Liver (tissue), 9 donors: ENCODE data around the gene SLC25A34. TPM values are rescaled to one million over a fixed set of nuclear protein-coding genes. Genes with fewer than 3 reads are reported as not detected.

Experiments used
- DNase-seq: peaks from one replicate; pipeline ENCODE4 v3.0.0-alpha.2; 2017; ENCODE audit warnings: low spot score
- H3K27ac ChIP-seq, 2 donors: one replicate each; pipeline ENCODE4 v1.7.0; 2013; ENCODE audit warnings: inconsistent platforms in 2 of 2, low read length in 2 of 2, control low read depth in 1 of 2, low read depth in 1 of 2, mild to moderate bottlenecking in 1 of 2
- H3K27me3 ChIP-seq, 4 donors: one replicate each; pipeline versions ENCODE4 v1.6.1 to v1.7.0; 2013; ENCODE audit warnings: low read length in 3 of 4, inconsistent platforms in 1 of 4, mild to moderate bottlenecking in 1 of 4, moderate library complexity in 1 of 4; ENCODE audit not compliant: control insufficient read depth in 4 of 4, insufficient read depth in 4 of 4
- H3K36me3 ChIP-seq, 4 donors: one replicate each; pipeline versions ENCODE4 v1.6.1 to v1.7.0; 2013; ENCODE audit warnings: low read length in 3 of 4, mild to moderate bottlenecking in 3 of 4, low read depth in 1 of 4, moderate library complexity in 1 of 4; ENCODE audit not compliant: control insufficient read depth in 4 of 4, insufficient read depth in 3 of 4
- H3K4me1 ChIP-seq, 4 donors: one replicate each; pipeline versions ENCODE4 v1.6.1 to v1.7.0; 2013; ENCODE audit warnings: low read length in 3 of 4, mild to moderate bottlenecking in 3 of 4, moderate library complexity in 1 of 4; ENCODE audit not compliant: control insufficient read depth in 4 of 4, insufficient read depth in 4 of 4
- H3K4me3 ChIP-seq, 3 donors: one replicate each; pipeline versions ENCODE4 v1.6.1 to v1.7.0; 2013; ENCODE audit warnings: low read length in 3 of 3, control low read depth in 1 of 3, low read depth in 1 of 3, mild to moderate bottlenecking in 1 of 3
- H3K9ac ChIP-seq, 2 donors: one replicate each; pipeline ENCODE4 v1.7.0; 2013; ENCODE audit warnings: low read length in 2 of 2, mild to moderate bottlenecking in 2 of 2, moderate library complexity in 2 of 2, control low read depth in 1 of 2, low read depth in 1 of 2
- H3K9me3 ChIP-seq, 4 donors: one replicate each; pipeline versions ENCODE4 v1.6.1 to v1.7.0; 2013; ENCODE audit warnings: low read length in 3 of 4; ENCODE audit not compliant: control insufficient read depth in 4 of 4
- EGR1 ChIP-seq, 2 donors: IDR thresholded peaks; 2 replicates each; pipeline ENCODE4 v1.6.1; 2016 to 2018; ENCODE audit warnings: antibody characterized with exemption in 2 of 2, low read depth in 2 of 2
- FOXA1 ChIP-seq: IDR thresholded peaks from 2 replicates; pipeline ENCODE4 v1.6.1; 2016; ENCODE audit warnings: antibody characterized with exemption
- FOXA2 ChIP-seq: IDR thresholded peaks from 2 replicates; pipeline ENCODE4 v1.6.1; 2016; ENCODE audit warnings: antibody characterized with exemption
- GABPA ChIP-seq, 2 donors: IDR thresholded peaks in 1 of 2; conservative IDR thresholded peaks in 1 of 2; 2 replicates each; pipeline ENCODE4 v1.6.1; 2016; ENCODE audit warnings: antibody characterized with exemption in 2 of 2, mild to moderate bottlenecking in 1 of 2, moderate library complexity in 1 of 2
- HNF4A ChIP-seq, 2 donors: conservative IDR thresholded peaks; 2 replicates each; pipeline ENCODE4 v1.6.1; 2016; ENCODE audit warnings: antibody characterized with exemption in 2 of 2, mild to moderate bottlenecking in 2 of 2
- HNF4G ChIP-seq: IDR thresholded peaks from 2 replicates; pipeline ENCODE4 v1.6.1; 2016; ENCODE audit warnings: antibody characterized with exemption
- JUND ChIP-seq, 2 donors: IDR thresholded peaks; 2 replicates each; pipeline ENCODE4 v1.6.1; 2016; ENCODE audit warnings: antibody characterized with exemption in 2 of 2
- NR2F2 ChIP-seq: IDR thresholded peaks from 2 replicates; pipeline ENCODE4 v1.6.1; 2016; ENCODE audit warnings: antibody characterized with exemption
- RAD21 ChIP-seq, 2 donors: IDR thresholded peaks; 2 replicates each; pipeline ENCODE4 v1.6.1; 2016; ENCODE audit warnings: antibody characterized with exemption in 2 of 2, mild to moderate bottlenecking in 2 of 2
- RXRA ChIP-seq, 2 donors: IDR thresholded peaks; 2 replicates each; pipeline ENCODE4 v1.6.1; 2017 to 2018; ENCODE audit warnings: antibody characterized with exemption in 2 of 2, mild to moderate bottlenecking in 1 of 2
- SP1 ChIP-seq: IDR thresholded peaks from 2 replicates; pipeline ENCODE4 v1.6.1; 2018; ENCODE audit warnings: antibody characterized with exemption, mild to moderate bottlenecking
- TAF1 ChIP-seq: conservative IDR thresholded peaks from 2 replicates; pipeline ENCODE4 v1.6.1; 2016; ENCODE audit warnings: antibody characterized with exemption, mild to moderate bottlenecking
- YY1 ChIP-seq: IDR thresholded peaks from 2 replicates; pipeline ENCODE4 v1.6.1; 2016; ENCODE audit warnings: antibody characterized with exemption, mild to moderate bottlenecking
- WGBS: extraction: QIAGEN DNeasy Blood & Tissue Kit; methylation state at CpG from one replicate; pipeline ENCODE4 v1.1.7; 2013; 5-methylcytosine and 5-hydroxymethylcytosine counted together
- polyA plus RNA-seq, 2 donors: library from polyadenylated mRNA; stranded (reverse) in 1 of 2; unstranded in 1 of 2; fragments of 200-250 nt in 1 of 2; fragments of >200 nt in 1 of 2; fragmentation: Nextera tagmentation in 1 of 2; extraction: Ambion mirVana in 1 of 2; gene quantifications; one replicate each; pipeline versions ENCODE4 v1.2.1 to v1.2.3, GENCODE V29; 2013 to 2015
- total RNA-seq, 2 donors: library from RNA; depleted of rRNA; stranded (reverse); fragments of >200 nt; gene quantifications; one replicate each; pipeline ENCODE4 v1.2.3, GENCODE V29; 2014
- TF ChIP-seq, protein P1 (sequence below): fragments of 150-350 bp; IDR thresholded peaks from 2 replicates; pipeline ENCODE4 v1.5.1; 2017; ENCODE audit warnings: improper control_type of control experiment, low read depth, low read length; ENCODE audit not compliant: missing input control
- TF ChIP-seq, protein P2 (sequence below): IDR thresholded peaks from 2 replicates; pipeline ENCODE4 v1.6.1; 2016; ENCODE audit warnings: antibody characterized with exemption
- TF ChIP-seq, protein P3 (sequence below): IDR thresholded peaks from 2 replicates; pipeline ENCODE4 v1.6.1; 2016; ENCODE audit warnings: antibody characterized with exemption, mild to moderate bottlenecking
- TF ChIP-seq, protein P4 (sequence below): IDR thresholded peaks from 2 replicates; pipeline ENCODE4 v1.6.1; 2016; ENCODE audit warnings: antibody characterized with exemption
- TF ChIP-seq, protein P5 (sequence below): IDR thresholded peaks from 2 replicates; pipeline ENCODE4 v1.6.1; 2016; ENCODE audit warnings: antibody characterized with exemption
- donor health status: healthy.
- donor health status: healthy.
- donor health status: healthy.
- donor health status: healthy.
- donor health status: healthy.

Gene SLC25A34
- total and polyA plus RNA-seq, 4 donors: 0.79 to 7.3 (median 2.4) TPM

DNA sequence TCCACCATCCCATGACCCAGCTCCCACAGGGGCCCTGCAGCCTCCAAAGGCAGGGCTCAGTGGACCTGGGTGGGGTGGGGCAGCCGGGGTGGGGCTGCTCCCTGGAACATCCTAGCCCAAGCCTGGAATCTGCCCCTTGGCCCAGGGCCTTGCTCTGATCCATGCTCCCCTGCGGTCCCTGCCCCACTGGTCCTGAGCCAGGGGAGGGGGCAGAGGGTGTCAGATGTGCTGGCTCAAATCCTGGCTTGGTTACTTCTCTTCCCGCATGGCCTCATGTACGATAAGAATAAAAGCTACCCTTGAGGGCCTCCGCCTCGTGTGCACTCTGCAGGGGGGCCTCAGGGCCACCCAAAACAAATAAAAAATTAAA, 819 bp downstream of the SLC25A34 start:
- TF ChIP-seq, protein P1, sequence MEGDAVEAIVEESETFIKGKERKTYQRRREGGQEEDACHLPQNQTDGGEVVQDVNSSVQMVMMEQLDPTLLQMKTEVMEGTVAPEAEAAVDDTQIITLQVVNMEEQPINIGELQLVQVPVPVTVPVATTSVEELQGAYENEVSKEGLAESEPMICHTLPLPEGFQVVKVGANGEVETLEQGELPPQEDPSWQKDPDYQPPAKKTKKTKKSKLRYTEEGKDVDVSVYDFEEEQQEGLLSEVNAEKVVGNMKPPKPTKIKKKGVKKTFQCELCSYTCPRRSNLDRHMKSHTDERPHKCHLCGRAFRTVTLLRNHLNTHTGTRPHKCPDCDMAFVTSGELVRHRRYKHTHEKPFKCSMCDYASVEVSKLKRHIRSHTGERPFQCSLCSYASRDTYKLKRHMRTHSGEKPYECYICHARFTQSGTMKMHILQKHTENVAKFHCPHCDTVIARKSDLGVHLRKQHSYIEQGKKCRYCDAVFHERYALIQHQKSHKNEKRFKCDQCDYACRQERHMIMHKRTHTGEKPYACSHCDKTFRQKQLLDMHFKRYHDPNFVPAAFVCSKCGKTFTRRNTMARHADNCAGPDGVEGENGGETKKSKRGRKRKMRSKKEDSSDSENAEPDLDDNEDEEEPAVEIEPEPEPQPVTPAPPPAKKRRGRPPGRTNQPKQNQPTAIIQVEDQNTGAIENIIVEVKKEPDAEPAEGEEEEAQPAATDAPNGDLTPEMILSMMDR: no peak
- TF ChIP-seq GABPA (IDR thresholded peaks at IDR 0.05 in 1 of 2, conservative IDR thresholded peaks at IDR 0.05 in 1 of 2) (no peak), JUND (IDR thresholded peaks at IDR 0.05) (no peak), EGR1 (IDR thresholded peaks at IDR 0.05; ENCODE audit: low read depth in 2 of 2) (no peak), FOXA2 (no peak), RXRA (IDR thresholded peaks at IDR 0.05) (peak in 1 of 2 donors; percentile 32), FOXA1 (no peak), HNF4A (conservative IDR thresholded peaks at IDR 0.05) (peak; percentile 55 to 61), NR2F2 (no peak), SP1 (peak; percentile 13), HNF4G (no peak), YY1 (no peak), RAD21 (IDR thresholded peaks at IDR 0.05) (no peak), TAF1 (no peak)
- TF ChIP-seq, protein P2, sequence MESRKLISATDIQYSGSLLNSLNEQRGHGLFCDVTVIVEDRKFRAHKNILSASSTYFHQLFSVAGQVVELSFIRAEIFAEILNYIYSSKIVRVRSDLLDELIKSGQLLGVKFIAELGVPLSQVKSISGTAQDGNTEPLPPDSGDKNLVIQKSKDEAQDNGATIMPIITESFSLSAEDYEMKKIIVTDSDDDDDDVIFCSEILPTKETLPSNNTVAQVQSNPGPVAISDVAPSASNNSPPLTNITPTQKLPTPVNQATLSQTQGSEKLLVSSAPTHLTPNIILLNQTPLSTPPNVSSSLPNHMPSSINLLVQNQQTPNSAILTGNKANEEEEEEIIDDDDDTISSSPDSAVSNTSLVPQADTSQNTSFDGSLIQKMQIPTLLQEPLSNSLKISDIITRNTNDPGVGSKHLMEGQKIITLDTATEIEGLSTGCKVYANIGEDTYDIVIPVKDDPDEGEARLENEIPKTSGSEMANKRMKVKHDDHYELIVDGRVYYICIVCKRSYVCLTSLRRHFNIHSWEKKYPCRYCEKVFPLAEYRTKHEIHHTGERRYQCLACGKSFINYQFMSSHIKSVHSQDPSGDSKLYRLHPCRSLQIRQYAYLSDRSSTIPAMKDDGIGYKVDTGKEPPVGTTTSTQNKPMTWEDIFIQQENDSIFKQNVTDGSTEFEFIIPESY: no peak
- TF ChIP-seq, protein P3, sequence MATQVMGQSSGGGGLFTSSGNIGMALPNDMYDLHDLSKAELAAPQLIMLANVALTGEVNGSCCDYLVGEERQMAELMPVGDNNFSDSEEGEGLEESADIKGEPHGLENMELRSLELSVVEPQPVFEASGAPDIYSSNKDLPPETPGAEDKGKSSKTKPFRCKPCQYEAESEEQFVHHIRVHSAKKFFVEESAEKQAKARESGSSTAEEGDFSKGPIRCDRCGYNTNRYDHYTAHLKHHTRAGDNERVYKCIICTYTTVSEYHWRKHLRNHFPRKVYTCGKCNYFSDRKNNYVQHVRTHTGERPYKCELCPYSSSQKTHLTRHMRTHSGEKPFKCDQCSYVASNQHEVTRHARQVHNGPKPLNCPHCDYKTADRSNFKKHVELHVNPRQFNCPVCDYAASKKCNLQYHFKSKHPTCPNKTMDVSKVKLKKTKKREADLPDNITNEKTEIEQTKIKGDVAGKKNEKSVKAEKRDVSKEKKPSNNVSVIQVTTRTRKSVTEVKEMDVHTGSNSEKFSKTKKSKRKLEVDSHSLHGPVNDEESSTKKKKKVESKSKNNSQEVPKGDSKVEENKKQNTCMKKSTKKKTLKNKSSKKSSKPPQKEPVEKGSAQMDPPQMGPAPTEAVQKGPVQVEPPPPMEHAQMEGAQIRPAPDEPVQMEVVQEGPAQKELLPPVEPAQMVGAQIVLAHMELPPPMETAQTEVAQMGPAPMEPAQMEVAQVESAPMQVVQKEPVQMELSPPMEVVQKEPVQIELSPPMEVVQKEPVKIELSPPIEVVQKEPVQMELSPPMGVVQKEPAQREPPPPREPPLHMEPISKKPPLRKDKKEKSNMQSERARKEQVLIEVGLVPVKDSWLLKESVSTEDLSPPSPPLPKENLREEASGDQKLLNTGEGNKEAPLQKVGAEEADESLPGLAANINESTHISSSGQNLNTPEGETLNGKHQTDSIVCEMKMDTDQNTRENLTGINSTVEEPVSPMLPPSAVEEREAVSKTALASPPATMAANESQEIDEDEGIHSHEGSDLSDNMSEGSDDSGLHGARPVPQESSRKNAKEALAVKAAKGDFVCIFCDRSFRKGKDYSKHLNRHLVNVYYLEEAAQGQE: no peak
- TF ChIP-seq, protein P4, sequence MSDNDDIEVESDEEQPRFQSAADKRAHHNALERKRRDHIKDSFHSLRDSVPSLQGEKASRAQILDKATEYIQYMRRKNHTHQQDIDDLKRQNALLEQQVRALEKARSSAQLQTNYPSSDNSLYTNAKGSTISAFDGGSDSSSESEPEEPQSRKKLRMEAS: no peak
- TF ChIP-seq, protein P5, sequence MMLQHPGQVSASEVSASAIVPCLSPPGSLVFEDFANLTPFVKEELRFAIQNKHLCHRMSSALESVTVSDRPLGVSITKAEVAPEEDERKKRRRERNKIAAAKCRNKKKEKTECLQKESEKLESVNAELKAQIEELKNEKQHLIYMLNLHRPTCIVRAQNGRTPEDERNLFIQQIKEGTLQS: no peak
- Histone ChIP-seq H3K4me3 (peak overlapping the region in 2 of 3 donors; percentile 47 to 54), H3K36me3 (peaks cover 3 to 20% (median 8%) of the 10 kb centered on the region in 4 donors), H3K27me3 (no peaks in the 10 kb centered on the region), H3K9me3 (no peaks in the 10 kb centered on the region), H3K27ac (peak overlapping the region; percentile 48 to 65), H3K4me1 (peaks cover 17 to 43% (median 33%) of the 10 kb centered on the region in 4 donors), H3K9ac (no peak overlapping the region)
- no peak for DNase-seq
- 25% methylated on average over 6 of the region's 6 CpGs for whole genome bisulfite sequencing
